ENCODE results near the gene HPF1.

- TF ChIP-seq CTCF (IDR thresholded peaks at IDR 0.05; ENCODE audit: low read depth, low read length, poor library complexity, severe bottlenecking) (no peak), EZH2phosphoT487 (IDR thresholded peaks at IDR 0.05; ENCODE audit: borderline replicate concordance, low read length) (no peak)
Measured at GRCh38 chr4:169800541-169800940, 42.8 kb upstream of the HPF1 start.
